Stimulated activated CD8-positive, alpha-beta memory T cell treated with anti-CD3 and anti-CD28 coated beads, Interleukin-4, amount 100 ng/mL, for 4 hours (primary cell): ENCODE measurements around the gene ELK3.
A peak's percentile ranks its signal among the peaks of the same experiment; 100 is the strongest.

Experiments used
- DNase-seq, 2 donors: peaks; one replicate each; pipeline ENCODE4 v3.0.0-alpha.2; 2020; ENCODE audit warnings: low read depth in 2 of 2, low spot score in 1 of 2

The ELK3 gene

GRCh38 chr12:96193725-96194575 lies at the start of gene ELK3:
Gene ELK3 (plus strand): TSS chr12:96194375.
- DNase-seq = peak in 1 of 2 donors; percentile 34

GRCh38 chr12:96146747-96147146 lies 47.4 kb upstream of the ELK3 start:
- DNase-seq = no peak

GRCh38 chr12:96150442-96150841 lies 43.7 kb upstream of the ELK3 start:
- no peak for DNase-seq

- DNase-seq = no peak
Measured at GRCh38 chr12:96152164-96152563, 42.0 kb upstream of the ELK3 start.

GRCh38 chr12:96153131-96153725 lies 40.9 kb upstream of the ELK3 start:
- no peak for DNase-seq

GRCh38 chr12:96155181-96155580 lies 39.0 kb upstream of the ELK3 start:
- no peak for DNase-seq

GRCh38 chr12:96155781-96156180 lies 38.4 kb upstream of the ELK3 start:
- no peak for DNase-seq

- DNase-seq = no peak
Measured at GRCh38 chr12:96156211-96156610, 38.0 kb upstream of the ELK3 start.

- no peak for DNase-seq
Measured at GRCh38 chr12:96157427-96157826, 36.7 kb upstream of the ELK3 start.

GRCh38 chr12:96164951-96165811 lies 29.0 kb upstream of the ELK3 start:
- DNase-seq = no peak

- DNase-seq = no peak
Measured at GRCh38 chr12:96166765-96167164, 27.4 kb upstream of the ELK3 start.

- no peak for DNase-seq
Measured at GRCh38 chr12:96167492-96167891, 26.7 kb upstream of the ELK3 start.

GRCh38 chr12:96170328-96170727 lies 23.8 kb upstream of the ELK3 start:
- DNase-seq = no peak

- no peak for DNase-seq
Measured at GRCh38 chr12:96170762-96171161, 23.4 kb upstream of the ELK3 start.

GRCh38 chr12:96171905-96172304 lies 22.3 kb upstream of the ELK3 start:
- DNase-seq = no peak

- no peak for DNase-seq
Measured at GRCh38 chr12:96172981-96173380, 21.2 kb upstream of the ELK3 start.

GRCh38 chr12:96176575-96176974 lies 17.6 kb upstream of the ELK3 start:
- no peak for DNase-seq

- DNase-seq = peak in 1 of 2 donors; percentile 36
Measured at GRCh38 chr12:96177013-96177412, 17.2 kb upstream of the ELK3 start.

GRCh38 chr12:96183734-96184370 lies 10.3 kb upstream of the ELK3 start:
- DNase-seq = no peak

- no peak for DNase-seq
Measured at GRCh38 chr12:96185914-96186313, 8.3 kb upstream of the ELK3 start.

GRCh38 chr12:96186607-96187301 lies 7.4 kb upstream of the ELK3 start:
- no peak for DNase-seq
